MCF 10A (cell line): Measurements from ENCODE around the gene PTGR2. TPM values are rescaled to one million over a fixed set of nuclear protein-coding genes. Genes with fewer than 3 reads are reported as not detected.

Experiments used
- BruUV-seq: library from RNA; stranded (reverse); fragments of 400-500 nt; replicated peaks from 2 replicates; lab custom pipeline; 2021; lab: Mats Ljungman, UMichigan
- CTCF ChIA-PET: fragments of 300-600 bp; sonication (Branson Sonifier 250); formaldehyde crosslinking; extraction: SDS; loops from one replicate; lab custom pipeline; 2021; ENCODE audit warnings: antibody characterized with exemption, inconsistent platforms; lab: Yijun Ruan, JAX
- POLR2A ChIA-PET: fragments of 300-600, 350-650 bp; sonication (Branson Sonifier 250); formaldehyde crosslinking; extraction: SDS; loops from one replicate; lab custom pipeline; 2020; ENCODE audit warnings: antibody characterized with exemption, inconsistent platforms; lab: Yijun Ruan, JAX
- DNase-seq: peaks from one replicate; pipeline ENCODE4 v3.0.0-alpha.2; 2018; ENCODE audit not compliant: unreplicated experiment
- H3K27ac Mint-ChIP-seq: one replicate; pipeline ENCODE4 v1.8.0; 2022; ENCODE audit warnings: mild to moderate bottlenecking, low read depth, mixed read lengths; ENCODE audit not compliant: unreplicated experiment
- H3K27me3 Mint-ChIP-seq: one replicate; pipeline ENCODE4 v1.8.0; 2022; ENCODE audit warnings: mixed read lengths; ENCODE audit not compliant: insufficient read depth, unreplicated experiment
- H3K36me3 Mint-ChIP-seq: one replicate; pipeline ENCODE4 v1.8.0; 2022; ENCODE audit warnings: mild to moderate bottlenecking, moderate library complexity, mixed read lengths; ENCODE audit not compliant: insufficient read depth, unreplicated experiment
- H3K4me1 Mint-ChIP-seq: one replicate; pipeline ENCODE4 v1.8.0; 2022; ENCODE audit warnings: mixed read lengths; ENCODE audit not compliant: insufficient read depth, unreplicated experiment
- H3K4me3 Mint-ChIP-seq: one replicate; pipeline ENCODE4 v1.8.0; 2022; ENCODE audit warnings: mild to moderate bottlenecking, moderate library complexity, mixed read lengths; ENCODE audit not compliant: unreplicated experiment
- H3K9me3 Mint-ChIP-seq: one replicate; pipeline ENCODE4 v1.8.0; 2022; ENCODE audit warnings: mixed read lengths; ENCODE audit not compliant: unreplicated experiment
- intact Hi-C: fragments of 100-400 bp; cut with micrococcal nuclease; formaldehyde crosslinking; loops from 2 replicates; pipeline ENCODE4 v1.14.1; 2022
- total RNA-seq: library from RNA; stranded (reverse); gene quantifications from 2 replicates; pipeline ENCODE4 v1.2.3, GENCODE V29; 2022
- TF ChIP-seq, protein P1 (sequence below): fragments of 200-600 bp; IDR thresholded peaks from one replicate; pipeline ENCODE4 v1.8.0; 2022; ENCODE audit warnings: antibody characterized with exemption, mild to moderate bottlenecking; ENCODE audit not compliant: unreplicated experiment

The PTGR2 gene
- total RNA-seq, 1 experiment from 2014 or later, result 9.2 TPM

DNA sequence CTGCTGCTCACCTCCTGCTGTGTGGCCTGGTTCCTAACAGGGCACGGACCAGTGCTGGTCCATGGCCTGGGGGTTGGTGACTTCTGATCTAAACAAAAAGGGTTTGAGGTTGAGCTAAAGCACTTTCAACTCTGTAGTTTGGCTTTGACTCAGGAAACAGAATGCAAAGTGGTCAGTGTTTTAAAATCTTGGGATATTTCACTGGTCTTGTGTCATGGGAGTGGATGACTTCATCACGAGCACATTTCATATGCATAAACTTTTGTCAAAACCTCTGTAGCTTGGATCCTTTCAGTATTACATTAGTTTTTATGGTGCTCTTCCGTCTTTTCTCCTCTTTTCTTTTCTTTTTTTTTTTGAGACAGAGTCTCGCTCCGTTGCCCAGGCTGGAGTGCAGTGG, 72.7 kb downstream of the PTGR2 start:
- Mint-ChIP-seq H3K4me3 (no peak overlapping the region), H3K9me3 (no peaks in the 10 kb centered on the region), H3K4me1 (no peaks in the 10 kb centered on the region), H3K27me3 (no peaks in the 10 kb centered on the region), H3K36me3 (peaks cover 99% of the 10 kb centered on the region), H3K27ac (no peak overlapping the region)
- ChIA-PET POLR2A (interaction anchor here (1.7 kb wide), 1 partner anchor 11 kb away, joined by 3 read pairs; no protein-coding TSS in a partner anchor), CTCF (interaction anchor here (0.6 to 0.8 kb wide), 3 partner anchors 26 to 338 kb away, joined by 3 to 4 read pairs (median 4); partner anchors contain the start of genes COQ6 and FAM161B)
- TF ChIP-seq, protein P1, sequence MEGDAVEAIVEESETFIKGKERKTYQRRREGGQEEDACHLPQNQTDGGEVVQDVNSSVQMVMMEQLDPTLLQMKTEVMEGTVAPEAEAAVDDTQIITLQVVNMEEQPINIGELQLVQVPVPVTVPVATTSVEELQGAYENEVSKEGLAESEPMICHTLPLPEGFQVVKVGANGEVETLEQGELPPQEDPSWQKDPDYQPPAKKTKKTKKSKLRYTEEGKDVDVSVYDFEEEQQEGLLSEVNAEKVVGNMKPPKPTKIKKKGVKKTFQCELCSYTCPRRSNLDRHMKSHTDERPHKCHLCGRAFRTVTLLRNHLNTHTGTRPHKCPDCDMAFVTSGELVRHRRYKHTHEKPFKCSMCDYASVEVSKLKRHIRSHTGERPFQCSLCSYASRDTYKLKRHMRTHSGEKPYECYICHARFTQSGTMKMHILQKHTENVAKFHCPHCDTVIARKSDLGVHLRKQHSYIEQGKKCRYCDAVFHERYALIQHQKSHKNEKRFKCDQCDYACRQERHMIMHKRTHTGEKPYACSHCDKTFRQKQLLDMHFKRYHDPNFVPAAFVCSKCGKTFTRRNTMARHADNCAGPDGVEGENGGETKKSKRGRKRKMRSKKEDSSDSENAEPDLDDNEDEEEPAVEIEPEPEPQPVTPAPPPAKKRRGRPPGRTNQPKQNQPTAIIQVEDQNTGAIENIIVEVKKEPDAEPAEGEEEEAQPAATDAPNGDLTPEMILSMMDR, result no peak
- no TSS peak for BruUV-seq
- intact Hi-C loops, result no loop called here
- DNase-seq, result no peak

Other genes with a start within 250 kb of the PTGR2 start
- gene ACOT6, start 239.3 kb upstream of the PTGR2 start, total RNA-seq, result not detected in 2 replicates
- 18.5 and 33.0 TPM in 2 replicates for gene DNAL1, start 206.8 kb upstream of the PTGR2 start, total RNA-seq
- 43.3 and 46.3 TPM in 2 replicates for gene PNMA1, start 137.4 kb upstream of the PTGR2 start, total RNA-seq
- gene ZNF410, start 35.0 kb downstream of the PTGR2 start, total RNA-seq, result 74.0 and 76.0 TPM in 2 replicates
- gene FAM161B, start 98.3 kb downstream of the PTGR2 start, total RNA-seq, result 2.1 and 3.0 TPM in 2 replicates
- 25.0 and 25.5 TPM in 2 replicates for gene COQ6, start 98.5 kb downstream of the PTGR2 start, total RNA-seq
- gene ENTPD5, start 167.5 kb downstream of the PTGR2 start, total RNA-seq, result 13.9 and 15.8 TPM in 2 replicates
- gene BBOF1, start 167.5 kb downstream of the PTGR2 start, total RNA-seq, result 2.0 and 4.2 TPM in 2 replicates
- 22.4 and 28.9 TPM in 2 replicates for gene ALDH6A1, start 232.6 kb downstream of the PTGR2 start, total RNA-seq
- 8.7 and 9.5 TPM in 2 replicates for gene LIN52, start 233.1 kb downstream of the PTGR2 start, total RNA-seq